Measurements from ENCODE around the gene CCNF. TPM values are rescaled to one million over a fixed set of nuclear protein-coding genes. Genes with fewer than 3 reads are reported as not detected.

CCNF gene
- total RNA-seq, 1 experiment from 2014 or later: 35.8 TPM

GRCh38 chr16:2481676-2482075 lies 52.4 kb downstream of the CCNF start:
- CTCF ChIA-PET: no interaction called here

GRCh38 chr16:2482249-2482648 lies 53.0 kb downstream of the CCNF start:
- Histone ChIP-seq H3K27me3 (ENCODE audit: control insufficient read depth, insufficient read depth, low read length) (no peaks in the 10 kb centered on the region), H3K9me3 (ENCODE audit: control insufficient read depth, insufficient read depth, low read depth, low read length) (no peaks in the 10 kb centered on the region), H3K36me3 (ENCODE audit: control insufficient read depth, insufficient read depth, low read length) (no peaks in the 10 kb centered on the region), H3K27ac (ENCODE audit: low read length) (no peak overlapping the region), H3K4me3 (ENCODE audit: low read depth in 2 of 2, low read length in 2 of 2) (no peak overlapping the region), H3K4me1 (ENCODE audit: control insufficient read depth, insufficient read depth, low read length) (peaks cover 5% of the 10 kb centered on the region; the same call in 1 of the 2 replicates)
- in situ Hi-C loops (cut with HindIII; ENCODE audit: low pct_unique_long_range_greater_than_20kb, low sequenced_read_pairs): no loop called here
- intact Hi-C loops (cut with micrococcal nuclease; ENCODE audit: unreplicated experiment): no loop called here
- CTCF ChIA-PET: no interaction called here
- no TSS peak for BruUV-seq (replicated peaks)
- TF ChIP-seq POLR2AphosphoS5 (IDR thresholded peaks at IDR 0.05; ENCODE audit: low read depth, low read length): no peak
- no peak for TF ChIP-seq CTCF (IDR thresholded peaks at IDR 0.05)
- no peak for TF ChIP-seq SIN3A (IDR thresholded peaks at IDR 0.05; ENCODE audit: borderline replicate concordance, insufficient read depth, low read depth, low read length)
- TF ChIP-seq REST (IDR thresholded peaks at IDR 0.05; ENCODE audit: insufficient read depth in 1 of 2, low read depth in 2 of 2, low read length in 1 of 2): no peak
- no peak for TF ChIP-seq TCF7L2 (IDR thresholded peaks at IDR 0.05; ENCODE audit: low read depth, low read length)
- POLR2A ChIA-PET: no interaction called here
- no peak for DNase-seq (ENCODE audit: low read depth, low spot score)
- no peak for ATAC-seq

More at GRCh38 chr16:2481676-2482075, 52.4 kb downstream of the CCNF start:
- intact Hi-C loops (cut with micrococcal nuclease; ENCODE audit: unreplicated experiment): no loop called here
- TF ChIP-seq REST (IDR thresholded peaks at IDR 0.05; ENCODE audit: insufficient read depth in 1 of 2, low read depth in 2 of 2, low read length in 1 of 2) (no peak), TCF7L2 (IDR thresholded peaks at IDR 0.05; ENCODE audit: low read depth, low read length) (no peak), POLR2AphosphoS5 (IDR thresholded peaks at IDR 0.05; ENCODE audit: low read depth, low read length) (no peak), SIN3A (IDR thresholded peaks at IDR 0.05; ENCODE audit: borderline replicate concordance, insufficient read depth, low read depth, low read length) (no peak), CTCF (IDR thresholded peaks at IDR 0.05) (no peak)
- H3K27me3 ChIP-seq (ENCODE audit: control insufficient read depth, insufficient read depth, low read length): no peaks in the 10 kb centered on the region
- POLR2A ChIA-PET: no interaction called here
- BruUV-seq (replicated peaks): no TSS peak
- no peaks in the 10 kb centered on the region for H3K36me3 ChIP-seq (ENCODE audit: control insufficient read depth, insufficient read depth, low read length)
- 0 out of 2 replicates have a peak, but pooled peaks cover 8% of the 10 kb centered on the region for H3K4me1 ChIP-seq (ENCODE audit: control insufficient read depth, insufficient read depth, low read length)
- no peak for ATAC-seq
- DNase-seq (ENCODE audit: low read depth, low spot score): no peak
- H3K4me3 ChIP-seq (ENCODE audit: low read depth in 2 of 2, low read length in 2 of 2): no peak overlapping the region
- no peaks in the 10 kb centered on the region for H3K9me3 ChIP-seq (ENCODE audit: control insufficient read depth, insufficient read depth, low read depth, low read length)
- H3K27ac ChIP-seq (ENCODE audit: low read length): no peak overlapping the region
- in situ Hi-C loops (cut with HindIII; ENCODE audit: low pct_unique_long_range_greater_than_20kb, low sequenced_read_pairs): no loop called here

All from Panc1 (cell line).